ENCODE results near the gene WRAP73. TPM values are rescaled to one million over a fixed set of nuclear protein-coding genes. Genes with fewer than 3 reads are reported as not detected.

The WRAP73 gene
- total RNA-seq, 1 experiment from 2014 or later = 51.4 TPM

GRCh38 chr1:3608154-3608553 is 41.7 kb downstream of the WRAP73 start:
- RAD21 ChIA-PET (ENCODE audit: low non-redundant PET in 1 of 2, low total read pairs in 2 of 2, uncharacterized antibody in 2 of 2, unreplicated experiment in 2 of 2) = no interaction called here
- no peaks in the 10 kb centered on the region for H3K79me2 ChIP-seq (ENCODE audit: insufficient read depth, low read length)
- H3K9me2 ChIP-seq (ENCODE audit: insufficient read depth) = no peaks in the 10 kb centered on the region
- no peak overlapping the region for H2AFZ ChIP-seq (ENCODE audit: low read depth, low read length, poor library complexity, severe bottlenecking)
- no peaks in the 10 kb centered on the region for H3K36me3 ChIP-seq (ENCODE audit: control insufficient read depth in 1 of 2, insufficient read depth in 2 of 2, low read length in 2 of 2)
- TF ChIP-seq ELF1 (IDR thresholded peaks at IDR 0.05; ENCODE audit: borderline replicate concordance, low read depth) = no peak
- TF ChIP-seq SP1 (IDR thresholded peaks at IDR 0.05; ENCODE audit: low read depth) = no peak
- no peak for TF ChIP-seq ZNF274 (IDR thresholded peaks at IDR 0.05; ENCODE audit: low read depth, low read length)
- BruUV-seq (replicated peaks) = no TSS peak
- intact Hi-C loops (cut with micrococcal nuclease) = loop anchor here (10.0 kb wide), 1 partner anchor 1023 kb away; the partner anchor contains the start of gene PRXL2B
- H3K27ac ChIP-seq (ENCODE audit: low read depth, low read length) = no peak overlapping the region
- H3K4me3 ChIP-seq (replicated peaks in 1 of 2; ENCODE audit: low read depth in 1 of 2, low read length in 2 of 2) = no peak overlapping the region
- H3K27me3 ChIP-seq (ENCODE audit: insufficient read depth, low read length) = no peaks in the 10 kb centered on the region
- H3K9me3 ChIP-seq (ENCODE audit: control insufficient read depth in 1 of 2, insufficient read depth in 1 of 2, low read depth in 1 of 2, low read length in 2 of 2) = no peaks in the 10 kb centered on the region
- CTCF ChIA-PET = interaction anchor here (1.3 kb wide), 2 partner anchors 11 to 155 kb away, joined by 5 to 6 read pairs; no protein-coding TSS in a partner anchor
- peaks cover 18 to 42% of the 10 kb centered on the region in 2 experiments for H3K4me1 ChIP-seq (ENCODE audit: control insufficient read depth in 1 of 2, insufficient read depth in 2 of 2, low read length in 2 of 2)
- H3K4me2 ChIP-seq (ENCODE audit: low read length) = no peak overlapping the region
- H3K9ac ChIP-seq (ENCODE audit: low read length) = no peak overlapping the region
- DNase-seq (ENCODE audit: low read depth, low spot score) (no peak), ATAC-seq (no peak)
- H4K20me1 ChIP-seq (ENCODE audit: insufficient read depth) = no peaks in the 10 kb centered on the region
- POLR2A ChIA-PET = no interaction called here

- intact Hi-C loops (cut with micrococcal nuclease) = loop anchor here (10.0 kb wide), 1 partner anchor 1023 kb away; the partner anchor contains the start of gene PRXL2B
- no peak for TF ChIP-seq TCF7L2 (IDR thresholded peaks at IDR 0.05; ENCODE audit: borderline replicate concordance, extremely low read depth, insufficient read depth, insufficient read length)
- no peak for TF ChIP-seq ZBTB33 (IDR thresholded peaks at IDR 0.05; ENCODE audit: extremely low read depth, insufficient replicate concordance, low read length)
- no peak for TF ChIP-seq REST (IDR thresholded peaks at IDR 0.05; ENCODE audit: low read depth)
- TF ChIP-seq ZFX (IDR thresholded peaks at IDR 0.05) = no peak
- no peak for TF ChIP-seq ELF1 (IDR thresholded peaks at IDR 0.05; ENCODE audit: borderline replicate concordance, low read depth)
- no peak for TF ChIP-seq MAX (IDR thresholded peaks at IDR 0.05)
- no peak for TF ChIP-seq ATF3 (IDR thresholded peaks at IDR 0.05)
- TF ChIP-seq SRF (IDR thresholded peaks at IDR 0.05; ENCODE audit: low read depth) = no peak
- no peak for TF ChIP-seq POLR2A (IDR thresholded peaks at IDR 0.05; ENCODE audit: borderline replicate concordance, extremely low read depth, insufficient read depth, insufficient read length)
- no peak for TF ChIP-seq EZH2phosphoT487 (IDR thresholded peaks at IDR 0.05; ENCODE audit: borderline replicate concordance)
- no peak for TF ChIP-seq YY1 (IDR thresholded peaks at IDR 0.05; ENCODE audit: extremely low read depth, insufficient replicate concordance, low read depth, low read length)
- no peak for TF ChIP-seq SIN3A (IDR thresholded peaks at IDR 0.05; ENCODE audit: low read depth)
- TF ChIP-seq CBX3 (IDR thresholded peaks at IDR 0.05; ENCODE audit: low read depth) = no peak
- no peak for TF ChIP-seq JUND (IDR thresholded peaks at IDR 0.05)
Observed at GRCh38 chr1:3607703-3608065, 42.2 kb downstream of the WRAP73 start.

More at GRCh38 chr1:3607703-3608065, 42.2 kb downstream of the WRAP73 start:
- H3K27ac ChIP-seq (ENCODE audit: low read depth, low read length) = no peak overlapping the region
- ChIA-PET RAD21 (ENCODE audit: low non-redundant PET in 1 of 2, low total read pairs in 2 of 2, uncharacterized antibody in 2 of 2, unreplicated experiment in 2 of 2) (no interaction called here), POLR2A (no interaction called here), CTCF (interaction anchor here (1.3 kb wide), 2 partner anchors 11 to 155 kb away, joined by 5 to 6 read pairs; no protein-coding TSS in a partner anchor)
- no peaks in the 10 kb centered on the region for H3K79me2 ChIP-seq (ENCODE audit: insufficient read depth, low read length)
- no peak overlapping the region for H3K4me3 ChIP-seq (replicated peaks in 1 of 2; ENCODE audit: low read depth in 1 of 2, low read length in 2 of 2)
- H3K9me3 ChIP-seq (ENCODE audit: control insufficient read depth in 1 of 2, insufficient read depth in 1 of 2, low read depth in 1 of 2, low read length in 2 of 2) = no peaks in the 10 kb centered on the region
- H3K9ac ChIP-seq (ENCODE audit: low read length) = no peak overlapping the region
- H3K4me1 ChIP-seq (ENCODE audit: control insufficient read depth in 1 of 2, insufficient read depth in 2 of 2, low read length in 2 of 2) = peaks cover 13 to 37% of the 10 kb centered on the region in 2 experiments
- no peak overlapping the region for H3K4me2 ChIP-seq (ENCODE audit: low read length)
- no peak overlapping the region for H2AFZ ChIP-seq (ENCODE audit: low read depth, low read length, poor library complexity, severe bottlenecking)
- no TSS peak for BruUV-seq (replicated peaks)
- no peaks in the 10 kb centered on the region for H3K27me3 ChIP-seq (ENCODE audit: insufficient read depth, low read length)
- H4K20me1 ChIP-seq (ENCODE audit: insufficient read depth) = no peaks in the 10 kb centered on the region
- H3K9me2 ChIP-seq (ENCODE audit: insufficient read depth) = no peaks in the 10 kb centered on the region
- no peak for DNase-seq (ENCODE audit: low read depth, low spot score)
- H3K36me3 ChIP-seq (ENCODE audit: control insufficient read depth in 1 of 2, insufficient read depth in 2 of 2, low read length in 2 of 2) = no peaks in the 10 kb centered on the region
- no peak for ATAC-seq
